ENCODE results near the gene EFHD1.
"Not testable (repeated sequence)": the region's sequence is repeated elsewhere in the genome, so short reads cannot be mapped to it uniquely, and the experiment has no call there.

The EFHD1 gene

GRCh38 chr2:232652505-232652851, 19.1 kb downstream of the EFHD1 start:
- no peak for DNase-seq (ENCODE audit: low read depth)

GRCh38 chr2:232653441-232653840, 20.0 kb downstream of the EFHD1 start:
- DNase-seq (ENCODE audit: low read depth): no peak

- no peak for DNase-seq (ENCODE audit: low read depth)
These were observed 22.0 kb downstream of the EFHD1 start for GRCh38 chr2:232655392-232655791.

- no peak for DNase-seq (ENCODE audit: low read depth)
These were observed 24.9 kb downstream of the EFHD1 start for GRCh38 chr2:232658217-232658785.

- no peak for DNase-seq (ENCODE audit: low read depth)
These were observed 26.0 kb downstream of the EFHD1 start for GRCh38 chr2:232659359-232659758.

GRCh38 chr2:232662486-232663260, 29.3 kb downstream of the EFHD1 start:
- DNase-seq (ENCODE audit: low read depth): no peak

GRCh38 chr2:232666051-232666805, 32.8 kb downstream of the EFHD1 start:
- no peak for DNase-seq (ENCODE audit: low read depth)

- DNase-seq (ENCODE audit: low read depth): no peak
These were observed 34.7 kb downstream of the EFHD1 start for GRCh38 chr2:232667989-232668583.

GRCh38 chr2:232668805-232669444, 35.5 kb downstream of the EFHD1 start:
- no peak for DNase-seq (ENCODE audit: low read depth)

GRCh38 chr2:232672588-232672987, 39.2 kb downstream of the EFHD1 start:
- DNase-seq (ENCODE audit: low read depth): no peak

GRCh38 chr2:232674491-232674890, 41.1 kb downstream of the EFHD1 start:
- no peak for DNase-seq (ENCODE audit: low read depth)

GRCh38 chr2:232675381-232675780, 42.0 kb downstream of the EFHD1 start:
- no peak for DNase-seq (ENCODE audit: low read depth)

GRCh38 chr2:232680006-232680405, 46.6 kb downstream of the EFHD1 start:
- DNase-seq (ENCODE audit: low read depth): no peak

GRCh38 chr2:232681527-232681926, 48.1 kb downstream of the EFHD1 start:
- no peak for DNase-seq (ENCODE audit: low read depth)

- no peak for DNase-seq (ENCODE audit: low read depth)
These were observed 50.0 kb downstream of the EFHD1 start for GRCh38 chr2:232683368-232683767.

- not testable (repeated sequence) for DNase-seq (ENCODE audit: low read depth)
These were observed 52.0 kb downstream of the EFHD1 start for GRCh38 chr2:232685391-232685790.

- DNase-seq (ENCODE audit: low read depth): no peak
These were observed 54.2 kb downstream of the EFHD1 start for GRCh38 chr2:232687382-232688160.

GRCh38 chr2:232688201-232688600, 54.8 kb downstream of the EFHD1 start:
- no peak for DNase-seq (ENCODE audit: low read depth)

GRCh38 chr2:232689152-232689910, 55.9 kb downstream of the EFHD1 start:
- no peak for DNase-seq (ENCODE audit: low read depth)

GRCh38 chr2:232691117-232691516, 57.7 kb downstream of the EFHD1 start:
- not testable (repeated sequence) for DNase-seq (ENCODE audit: low read depth)

GRCh38 chr2:232693344-232693743, 59.9 kb downstream of the EFHD1 start:
- no peak for DNase-seq (ENCODE audit: low read depth)
